H7 (cell line): ENCODE data around the gene ZNF563. TPM values are rescaled to one million over a fixed set of nuclear protein-coding genes. Genes with fewer than 3 reads are reported as not detected.

ENCODE experiments used
- DNase-seq: peaks from one replicate; pipeline ENCODE4 v3.0.0; 2012
- H3K27me3 ChIP-seq: 2 replicates; pipeline ENCODE4 v1.6.0; 2011; ENCODE audit warnings: mild to moderate bottlenecking, low read length; ENCODE audit not compliant: control insufficient read depth, insufficient read depth
- H3K36me3 ChIP-seq: replicated peaks from 2 replicates; pipeline ENCODE4 v1.5.1; 2011; ENCODE audit warnings: low read length; ENCODE audit not compliant: control insufficient read depth, insufficient read depth
- H3K4me3 ChIP-seq: 2 replicates; pipeline ENCODE4 v1.5.1; 2011; ENCODE audit warnings: low read depth, mild to moderate bottlenecking, control low read depth, low read length, moderate library complexity; ENCODE audit not compliant: insufficient read depth
- total RNA-seq: library from RNA; depleted of rRNA; stranded (reverse); fragments of >200 nt; shearing (Covaris generic); gene quantifications from 2 replicates; pipeline ENCODE4 v1.2.3, GENCODE V29; 2014; rRNA removed

The ZNF563 gene
- total RNA-seq, 1 experiment from 2014 or later, result not detected

DNA sequence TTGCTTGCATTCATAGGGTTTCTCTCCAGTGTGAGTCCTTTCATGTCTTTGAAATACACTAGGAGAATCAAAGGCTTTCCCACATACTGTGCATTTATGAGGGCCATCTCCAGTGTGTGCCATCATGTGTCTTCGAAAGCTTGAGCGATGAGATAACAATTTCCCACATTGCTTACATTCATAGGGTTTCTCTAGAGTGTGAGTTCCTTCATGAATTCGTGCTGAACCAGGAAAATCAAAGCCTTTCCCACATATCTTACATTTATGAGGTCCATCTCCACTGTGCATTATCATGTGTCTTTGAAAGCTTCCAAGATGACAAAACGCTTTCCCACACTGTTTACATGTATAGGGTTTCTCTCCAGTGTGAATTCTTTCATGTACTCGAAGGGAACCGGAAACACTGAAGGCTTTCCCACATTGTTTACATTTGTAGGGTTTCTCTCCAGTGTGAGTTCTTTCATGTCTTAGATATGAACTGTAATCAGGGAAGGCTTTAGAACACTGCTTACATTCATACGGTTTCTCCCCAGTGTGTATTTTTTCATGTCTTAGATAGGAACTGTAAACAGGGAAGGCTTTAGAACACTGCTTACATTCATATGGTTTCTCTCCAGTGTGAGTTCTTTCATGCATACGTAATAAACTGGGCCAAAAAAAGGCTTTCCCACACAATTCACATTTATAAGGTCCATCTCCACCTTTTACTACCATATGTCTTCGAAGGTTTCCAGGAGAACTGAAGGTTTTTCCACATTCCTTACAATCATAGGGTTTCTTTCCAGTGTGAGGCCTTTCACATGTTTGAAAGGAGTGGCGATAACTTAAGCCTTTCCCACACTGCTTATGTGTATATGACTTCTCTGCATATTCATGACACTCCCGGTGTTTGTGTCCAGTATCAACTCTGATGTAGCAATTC, 60.2 kb downstream of the ZNF563 start:
- Histone ChIP-seq H3K27me3 (no peaks in the 10 kb centered on the region), H3K36me3 (peaks cover 9% of the 10 kb centered on the region), H3K4me3 (no peak overlapping the region)
- no peak for DNase-seq

- Histone ChIP-seq H3K27me3 (no peaks in the 10 kb centered on the region), H3K36me3 (peaks cover 9% of the 10 kb centered on the region), H3K4me3 (no peak overlapping the region)
- DNase-seq, result no peak
These were observed 61.0 kb downstream of the ZNF563 start for GRCh38 chr19:12272386-12272785.

GRCh38 chr19:12270854-12271253, 62.6 kb downstream of the ZNF563 start:
- H3K27me3 ChIP-seq, result no peaks in the 10 kb centered on the region
- no peak for DNase-seq
- no peak overlapping the region for H3K4me3 ChIP-seq
- H3K36me3 ChIP-seq, result peaks cover 9% of the 10 kb centered on the region

Other genes starting within 250 kb of the ZNF563 start
- 2.7 and 4.1 TPM in 2 replicates for gene ZNF20, start 193.3 kb downstream of the ZNF563 start, total RNA-seq
- gene ZNF625, start 176.9 kb downstream of the ZNF563 start, total RNA-seq, result 7.7 and 12.9 TPM in 2 replicates
- 1.5 and 3.8 TPM in 2 replicates for gene ZNF136, start 170.5 kb downstream of the ZNF563 start, total RNA-seq
- 0.07 and 0.30 TPM in 2 replicates for gene ZNF44, start 38.8 kb downstream of the ZNF563 start, total RNA-seq
- gene ZNF442, start 32.0 kb upstream of the ZNF563 start, total RNA-seq, result not detected in 2 replicates
- not detected in 2 replicates for gene ZNF799, start 67.6 kb upstream of the ZNF563 start, total RNA-seq
- gene ZNF443, start 107.4 kb upstream of the ZNF563 start, total RNA-seq, result 0.24 and 0.41 TPM in 2 replicates
- gene ZNF709, start 151.2 kb upstream of the ZNF563 start, total RNA-seq, result 0.30 and 0.42 TPM in 2 replicates
- 2.7 and 3.5 TPM in 2 replicates for gene ZNF564, start 217.8 kb upstream of the ZNF563 start, total RNA-seq